Neural cell (in vitro differentiated cells): ENCODE data around the gene SCUBE1. TPM values are rescaled to one million over a fixed set of nuclear protein-coding genes. Genes with fewer than 3 reads are reported as not detected.

Source experiments
- H2AFZ ChIP-seq: fragments of 200-600, 300-800 bp; sonication (generic), shearing (Covaris generic); 2 replicates; pipeline ENCODE4 v1.6.0; 2014; ENCODE audit warnings: low read depth, mild to moderate bottlenecking, antibody characterized with exemption, low read length, moderate library complexity
- H3F3A ChIP-seq: fragments of 200-600 bp; shearing (Covaris generic); 2 replicates; pipeline ENCODE4 v1.6.1; 2016; ENCODE audit warnings: mild to moderate bottlenecking, moderate library complexity, mixed read lengths, antibody characterized with exemption, low read length; ENCODE audit not compliant: insufficient read depth, poor library complexity, severe bottlenecking
- H3K27ac ChIP-seq: fragments of 200-600, 300-800 bp; sonication (generic), shearing (Covaris generic); 2 replicates; pipeline ENCODE4 v1.5.1; 2014; ENCODE audit warnings: mild to moderate bottlenecking, low read length, moderate library complexity
- H3K27me3 ChIP-seq: fragments of 300-800, 200-600 bp; sonication (generic), shearing (Covaris generic); 2 replicates; pipeline ENCODE4 v1.6.0; 2014; ENCODE audit warnings: mild to moderate bottlenecking, low read depth, low read length, moderate library complexity; ENCODE audit not compliant: insufficient read depth
- H3K36me3 ChIP-seq: fragments of 300-800, 200-600 bp; sonication (generic), shearing (Covaris generic); 2 replicates; pipeline ENCODE4 v1.5.1; 2014; ENCODE audit warnings: mild to moderate bottlenecking, antibody characterized with exemption, low read length, moderate library complexity; ENCODE audit not compliant: insufficient read depth
- H3K4me2 ChIP-seq: fragments of 300-800, 200-600 bp; sonication (generic), shearing (Covaris generic); 2 replicates; pipeline ENCODE4 v1.6.0; 2014; ENCODE audit warnings: mild to moderate bottlenecking, low read length
- H3K4me3 ChIP-seq: fragments of 300-800, 200-600 bp; sonication (generic), shearing (Covaris generic); 2 replicates; pipeline ENCODE4 v1.5.1; 2014; ENCODE audit warnings: mild to moderate bottlenecking, low read length, moderate library complexity
- H3K79me2 ChIP-seq: fragments of 200-600 bp; shearing (Covaris generic); replicated peaks from 2 replicates; pipeline ENCODE4 v1.6.0; 2014; ENCODE audit warnings: mild to moderate bottlenecking, low read length, moderate library complexity; ENCODE audit not compliant: insufficient read depth
- H3K9ac ChIP-seq: fragments of 300-800, 200-600 bp; sonication (generic), shearing (Covaris generic); 2 replicates; pipeline ENCODE4 v1.6.1; 2016; ENCODE audit warnings: mild to moderate bottlenecking, low read length, mixed read lengths
- H3K9me2 ChIP-seq: fragments of 200-600 bp; shearing (Covaris generic); 2 replicates; pipeline ENCODE4 v1.6.1; 2016; ENCODE audit warnings: mild to moderate bottlenecking, low read length, mixed read lengths; ENCODE audit not compliant: insufficient read depth
- H3K9me3 ChIP-seq: fragments of 200-600, 300-800 bp; sonication (generic), shearing (Covaris generic); 2 replicates; pipeline ENCODE4 v1.6.1; 2016; ENCODE audit warnings: mild to moderate bottlenecking, mixed run types, low read length, moderate library complexity, mixed read lengths
- H4K20me1 ChIP-seq: fragments of 200-600 bp; shearing (Covaris generic); 2 replicates; pipeline ENCODE4 v1.6.1; 2016; ENCODE audit warnings: mild to moderate bottlenecking, mixed run types; ENCODE audit not compliant: insufficient read depth
- CTCF ChIP-seq: fragments of 450-650 bp; IDR thresholded peaks from 2 replicates; pipeline ENCODE4 v1.5.1; 2014; ENCODE audit warnings: antibody characterized with exemption, mild to moderate bottlenecking, moderate library complexity; ENCODE audit not compliant: poor library complexity, severe bottlenecking
- EZH2 ChIP-seq: fragments of 200-600, 300-800 bp; shearing (Covaris generic), sonication (generic); IDR thresholded peaks from 2 replicates; pipeline ENCODE4 v1.6.1; 2014; ENCODE audit warnings: antibody characterized with exemption, low read length, borderline replicate concordance, mild to moderate bottlenecking; ENCODE audit not compliant: insufficient read depth, poor library complexity, severe bottlenecking
- MXI1 ChIP-seq: fragments of 450-650 bp; conservative IDR thresholded peaks from 2 replicates; pipeline ENCODE4 v1.6.1; 2014; ENCODE audit warnings: antibody characterized with exemption, mild to moderate bottlenecking; ENCODE audit not compliant: poor library complexity, severe bottlenecking
- POLR2AphosphoS5 ChIP-seq: IDR thresholded peaks from 2 replicates; pipeline ENCODE4 v1.6.1; 2012
- RAD21 ChIP-seq: fragments of 450-650 bp; conservative IDR thresholded peaks from 2 replicates; pipeline ENCODE4 v1.6.1; 2014; ENCODE audit warnings: antibody characterized with exemption, mild to moderate bottlenecking, moderate library complexity
- REST ChIP-seq: IDR thresholded peaks from 2 replicates; pipeline ENCODE4 v1.6.1; 2012; ENCODE audit warnings: borderline replicate concordance
- SMC3 ChIP-seq: fragments of 450-650 bp; conservative IDR thresholded peaks from 2 replicates; pipeline ENCODE4 v1.6.1; 2014; ENCODE audit warnings: antibody characterized with exemption, mild to moderate bottlenecking, moderate library complexity; ENCODE audit not compliant: poor library complexity
- TAF1 ChIP-seq: IDR thresholded peaks from 2 replicates; pipeline ENCODE4 v1.6.1; 2012; ENCODE audit warnings: low read depth
- polyA plus RNA-seq: library from polyadenylated mRNA; depleted of rRNA; stranded (reverse); fragments of >200 nt; gene quantifications from 2 replicates; pipeline ENCODE4 v1.2.3, GENCODE V29; 2014

Gene SCUBE1
- polyA plus RNA-seq, 1 donor from 2014 or later: 8.4 TPM

GRCh38 chr22:43391306-43391705 is 48.1 kb upstream of the SCUBE1 start:
- no peaks in the 10 kb centered on the region for H3K79me2 ChIP-seq
- no peaks in the 10 kb centered on the region for H3K36me3 ChIP-seq
- no peaks in the 10 kb centered on the region for H4K20me1 ChIP-seq
- no peak overlapping the region for H3K9ac ChIP-seq
- H3K9me2 ChIP-seq: no peaks in the 10 kb centered on the region
- no peaks in the 10 kb centered on the region for H3K9me3 ChIP-seq
- no peak overlapping the region for H2AFZ ChIP-seq
- no peak overlapping the region for H3K4me3 ChIP-seq
- no peak overlapping the region for H3K4me2 ChIP-seq
- H3F3A ChIP-seq: no peaks in the 10 kb centered on the region
- no peak overlapping the region for H3K27ac ChIP-seq
- TF ChIP-seq SMC3 (no peak), CTCF (no peak), TAF1 (no peak), RAD21 (no peak), REST (no peak), MXI1 (no peak), EZH2 (no peak), POLR2AphosphoS5 (no peak)
- no peaks in the 10 kb centered on the region for H3K27me3 ChIP-seq

- H3K4me3 ChIP-seq: no peak overlapping the region
- no peaks in the 10 kb centered on the region for H3K27me3 ChIP-seq
- no peaks in the 10 kb centered on the region for H3K36me3 ChIP-seq
- H3K4me2 ChIP-seq: no peak overlapping the region
- H3K79me2 ChIP-seq: no peaks in the 10 kb centered on the region
- TF ChIP-seq RAD21: no peak
- TF ChIP-seq SMC3: no peak
- no peak for TF ChIP-seq EZH2
- no peak for TF ChIP-seq CTCF
- TF ChIP-seq REST: no peak
- no peaks in the 10 kb centered on the region for H3K9me3 ChIP-seq
- no peak overlapping the region for H2AFZ ChIP-seq
- no peaks in the 10 kb centered on the region for H4K20me1 ChIP-seq
- no peaks in the 10 kb centered on the region for H3F3A ChIP-seq
- H3K27ac ChIP-seq: no peak overlapping the region
- H3K9me2 ChIP-seq: no peaks in the 10 kb centered on the region
- no peak overlapping the region for H3K9ac ChIP-seq
These were observed 47.7 kb upstream of the SCUBE1 start for GRCh38 chr22:43390872-43391271.
